GM12874 (cell line): Measurements from ENCODE around the gene TFAP2C.

Experiments used
- TF ChIP-seq, protein P1 (sequence below): IDR thresholded peaks from 2 replicates; pipeline ENCODE4 v1.5.1; 2011; ENCODE audit warnings: low read depth, mild to moderate bottlenecking, control low read depth, low read length, moderate library complexity; ENCODE audit not compliant: insufficient read depth

TFAP2C gene

DNA sequence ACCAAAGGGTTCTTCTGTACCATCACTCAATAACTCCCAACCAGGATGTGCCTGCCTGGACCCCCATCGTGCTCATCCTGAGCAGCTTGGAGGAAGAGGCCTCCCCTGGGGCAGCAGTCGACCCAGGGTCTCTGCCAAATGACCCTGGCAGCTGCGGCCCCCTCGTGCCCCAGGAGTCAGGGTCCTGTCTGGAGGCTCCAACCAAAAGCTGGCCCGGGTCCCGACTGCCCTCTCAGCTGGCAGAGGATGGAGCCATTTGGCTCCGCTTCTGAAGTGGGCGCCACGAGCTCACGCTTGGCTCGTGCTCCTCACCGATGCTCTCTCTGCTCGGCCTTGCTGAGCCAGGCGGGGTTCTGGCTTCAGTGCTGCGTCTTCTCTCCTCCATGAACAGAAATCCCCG is 56.8 kb downstream of the TFAP2C start:
- TF ChIP-seq, protein P1, sequence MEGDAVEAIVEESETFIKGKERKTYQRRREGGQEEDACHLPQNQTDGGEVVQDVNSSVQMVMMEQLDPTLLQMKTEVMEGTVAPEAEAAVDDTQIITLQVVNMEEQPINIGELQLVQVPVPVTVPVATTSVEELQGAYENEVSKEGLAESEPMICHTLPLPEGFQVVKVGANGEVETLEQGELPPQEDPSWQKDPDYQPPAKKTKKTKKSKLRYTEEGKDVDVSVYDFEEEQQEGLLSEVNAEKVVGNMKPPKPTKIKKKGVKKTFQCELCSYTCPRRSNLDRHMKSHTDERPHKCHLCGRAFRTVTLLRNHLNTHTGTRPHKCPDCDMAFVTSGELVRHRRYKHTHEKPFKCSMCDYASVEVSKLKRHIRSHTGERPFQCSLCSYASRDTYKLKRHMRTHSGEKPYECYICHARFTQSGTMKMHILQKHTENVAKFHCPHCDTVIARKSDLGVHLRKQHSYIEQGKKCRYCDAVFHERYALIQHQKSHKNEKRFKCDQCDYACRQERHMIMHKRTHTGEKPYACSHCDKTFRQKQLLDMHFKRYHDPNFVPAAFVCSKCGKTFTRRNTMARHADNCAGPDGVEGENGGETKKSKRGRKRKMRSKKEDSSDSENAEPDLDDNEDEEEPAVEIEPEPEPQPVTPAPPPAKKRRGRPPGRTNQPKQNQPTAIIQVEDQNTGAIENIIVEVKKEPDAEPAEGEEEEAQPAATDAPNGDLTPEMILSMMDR, result no peak

DNA sequence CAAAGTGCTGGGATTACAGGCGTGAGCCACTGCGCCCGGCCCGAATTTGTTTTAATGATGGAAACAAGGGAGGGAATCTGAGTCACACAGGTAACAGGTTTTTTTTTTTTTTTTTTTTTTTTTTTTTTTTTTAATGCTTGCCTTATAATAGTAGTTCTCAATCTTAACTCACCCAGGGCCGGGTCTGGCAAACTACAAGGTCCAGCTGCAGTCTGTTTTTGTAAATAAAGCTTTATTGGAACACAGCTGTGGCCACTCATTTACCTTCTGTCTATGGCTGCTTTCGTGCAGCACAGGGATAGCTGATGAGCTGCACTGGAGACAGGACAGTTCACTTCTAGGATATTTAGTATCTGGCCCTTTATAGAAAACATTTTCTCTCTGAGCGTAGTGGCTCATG is 58.0 kb downstream of the TFAP2C start:
- TF ChIP-seq, protein P1, result no peak

DNA sequence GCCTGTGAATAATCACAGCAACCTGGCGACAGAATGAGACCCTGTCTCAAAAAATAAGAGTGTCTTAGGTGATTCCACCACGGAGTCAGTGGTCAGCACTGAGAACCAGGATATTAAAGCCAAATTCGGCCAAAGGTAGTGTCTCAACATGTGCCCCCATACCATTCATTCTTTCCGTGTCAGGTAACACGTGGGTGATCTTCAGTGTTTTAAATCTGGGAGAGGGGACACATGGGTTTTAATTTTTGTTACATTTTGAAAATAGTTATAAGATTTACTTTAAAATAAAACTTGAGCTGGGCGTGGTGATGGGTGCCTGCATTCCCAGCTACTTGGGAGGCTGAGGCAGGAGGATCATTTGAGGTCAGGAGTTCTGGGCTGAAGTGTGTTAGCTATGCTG is 59.0 kb downstream of the TFAP2C start:
- TF ChIP-seq, protein P1, result no peak
